HTERT RPE-1 (cell line): ENCODE data around the gene TMCC3.

ENCODE experiments used
- in situ Hi-C: fragments of 300-500 bp; cut with MboI; formaldehyde crosslinking; loops from 4 replicates; pipeline ENCODE4 v1.14.3; 2020; ENCODE audit warnings: low sequenced_read_pairs

TMCC3 gene

GRCh38 chr12:94674051-94674451, 23.7 kb upstream of the TMCC3 start:
- in situ Hi-C loops = no loop called here

- in situ Hi-C loops = no loop called here
Observed at GRCh38 chr12:94673496-94673895, 23.1 kb upstream of the TMCC3 start.

GRCh38 chr12:94671917-94672316, 21.6 kb upstream of the TMCC3 start:
- in situ Hi-C loops = no loop called here

DNA sequence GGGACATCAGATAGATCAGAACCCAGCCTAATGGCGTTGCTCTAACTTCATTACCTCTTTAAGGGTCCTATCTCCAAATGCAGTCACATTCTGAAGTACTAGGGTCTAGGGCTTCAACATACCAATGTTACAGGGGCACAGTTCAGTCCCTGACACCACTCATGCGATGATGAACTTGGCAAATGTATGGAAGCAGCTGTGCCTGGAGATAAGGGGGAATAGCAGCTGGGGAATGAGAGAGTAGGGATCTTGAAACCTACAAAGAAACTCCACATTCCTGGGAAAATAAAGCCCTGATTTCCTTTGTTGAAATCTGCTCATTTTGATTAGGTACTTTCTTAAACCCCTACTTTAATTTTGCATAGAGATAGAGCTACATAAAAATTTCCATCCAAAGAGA, 20.5 kb upstream of the TMCC3 start:
- in situ Hi-C loops = no loop called here

DNA sequence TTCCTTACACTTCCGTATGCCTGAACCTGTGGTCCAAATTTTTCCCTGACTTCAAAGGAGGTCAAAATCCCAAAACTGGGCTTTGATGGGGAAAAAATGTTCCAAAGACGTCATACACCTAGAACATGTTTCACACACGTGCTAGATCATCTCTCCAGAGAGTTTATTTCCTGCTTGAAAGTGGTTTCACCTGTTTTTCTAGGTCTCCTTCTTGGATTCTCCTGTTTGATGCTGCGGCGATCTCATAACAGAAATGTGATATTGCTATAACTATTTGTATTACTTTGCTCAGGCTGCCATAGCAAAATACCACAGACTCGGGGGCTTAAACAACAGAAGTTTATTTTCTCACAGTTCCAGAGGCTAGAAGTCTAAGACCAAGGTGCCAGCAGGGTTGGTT, 19.7 kb upstream of the TMCC3 start:
- in situ Hi-C loops = no loop called here

- in situ Hi-C loops = no loop called here
Observed at GRCh38 chr12:94667031-94667540, 16.7 kb upstream of the TMCC3 start.

DNA sequence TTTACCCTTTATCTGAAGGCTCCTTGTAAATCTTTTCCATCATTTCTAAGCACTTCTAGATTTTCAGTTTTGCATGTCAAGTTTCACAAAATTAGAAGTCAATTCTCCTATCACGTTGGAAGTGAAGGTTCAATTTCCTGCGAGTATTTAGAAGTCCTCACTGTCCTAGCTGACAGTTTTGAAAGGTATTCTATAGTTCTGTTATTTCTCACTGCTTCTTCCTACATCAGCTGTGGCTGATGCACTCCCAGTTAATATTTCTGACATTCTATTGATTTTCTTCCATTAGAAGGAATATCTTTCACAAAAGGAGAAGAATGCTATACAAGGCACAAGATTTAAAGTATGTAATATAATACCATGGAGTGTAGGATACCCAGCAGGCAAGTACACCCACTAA, 15.8 kb upstream of the TMCC3 start:
- in situ Hi-C loops = no loop called here

DNA sequence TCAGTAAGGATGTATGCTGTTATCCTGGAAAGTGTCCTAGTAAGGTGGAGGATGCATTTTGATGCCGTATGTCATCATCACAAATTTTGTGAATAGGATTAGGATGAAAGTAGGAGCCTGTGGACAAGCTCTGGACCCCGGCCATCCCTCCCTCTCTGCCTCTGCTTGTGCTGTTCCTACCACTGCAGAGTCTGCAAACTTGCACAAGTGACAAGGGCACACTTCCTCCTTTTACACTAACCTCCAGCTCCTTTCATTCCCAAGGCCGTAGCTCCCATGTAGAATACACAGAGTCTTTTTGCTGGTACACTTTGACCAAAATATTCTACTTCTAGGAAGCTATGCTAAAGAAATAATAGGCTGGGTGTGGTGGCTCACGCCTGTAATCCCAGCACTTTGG, 13.3 kb upstream of the TMCC3 start:
- in situ Hi-C loops = no loop called here

DNA sequence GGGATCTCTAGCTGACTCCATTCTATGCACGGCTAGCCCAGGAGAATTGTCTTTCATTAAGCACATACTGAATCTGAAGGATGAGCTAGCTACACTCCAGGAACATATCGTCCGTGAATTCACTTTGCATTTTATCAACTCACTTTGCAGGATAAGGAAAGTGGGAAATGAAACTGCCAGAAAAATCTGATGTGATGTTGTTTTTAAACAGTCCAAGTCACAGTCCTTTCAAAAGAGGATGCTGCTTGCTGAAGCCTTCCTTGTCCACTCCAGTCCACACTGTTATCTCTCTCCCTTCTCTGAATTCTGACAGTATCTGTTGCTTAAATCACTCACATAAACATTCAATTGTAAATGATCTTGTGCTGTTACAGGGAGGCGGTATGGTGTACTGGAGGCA, 12.7 kb upstream of the TMCC3 start:
- in situ Hi-C loops = no loop called here

GRCh38 chr12:94660436-94660835, 10.1 kb upstream of the TMCC3 start:
- in situ Hi-C loops = no loop called here

DNA sequence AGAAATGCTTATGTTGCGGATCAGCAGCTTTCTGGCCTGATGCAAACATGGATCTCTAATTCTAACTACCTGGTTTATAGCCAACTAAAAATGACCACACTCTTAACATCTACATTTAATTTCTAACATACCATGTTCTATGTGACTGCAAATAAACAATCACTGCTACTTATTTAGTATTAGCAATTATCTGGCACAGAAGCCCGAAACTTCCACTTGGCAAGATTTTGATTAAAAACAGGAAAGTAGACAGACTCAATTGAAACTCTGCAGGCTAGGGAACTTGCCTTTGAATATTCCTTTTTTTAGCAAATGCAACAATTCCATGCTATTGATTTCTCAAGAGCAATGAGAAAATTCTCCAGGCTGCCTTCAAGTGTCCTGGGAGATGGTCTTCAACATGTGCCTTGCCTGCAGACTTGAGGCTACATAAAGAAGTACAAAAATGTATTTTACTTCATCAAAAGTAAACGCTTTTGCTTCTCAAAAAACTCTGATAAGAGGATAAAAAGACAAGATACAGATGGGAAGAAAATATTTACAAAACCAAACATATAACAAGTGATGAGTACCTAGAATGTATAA, 9.1 kb upstream of the TMCC3 start:
- in situ Hi-C loops = no loop called here

- in situ Hi-C loops = no loop called here
Observed at GRCh38 chr12:94658931-94659330, 8.6 kb upstream of the TMCC3 start.

DNA sequence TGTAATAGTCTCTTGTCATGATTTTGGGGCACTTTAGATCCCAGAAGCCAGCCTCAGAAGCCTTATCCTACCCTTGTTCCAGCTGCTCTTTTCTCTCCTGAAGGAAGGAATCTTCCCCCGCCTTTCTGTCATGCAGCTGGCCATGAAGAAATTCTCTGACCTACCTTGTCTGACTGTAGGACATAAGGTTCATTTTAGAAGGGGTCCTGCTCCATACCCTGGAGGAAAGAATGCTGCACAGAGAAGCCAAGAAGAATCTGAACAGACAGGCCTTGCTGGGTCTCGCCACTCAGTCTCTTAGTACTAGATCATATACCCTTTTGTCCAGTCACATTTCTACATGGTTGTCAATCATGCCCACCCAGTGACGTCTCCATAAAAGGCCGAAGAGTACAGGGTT, 6.2 kb upstream of the TMCC3 start:
- in situ Hi-C loops = no loop called here

- in situ Hi-C loops = no loop called here
Observed at GRCh38 chr12:94649349-94650142, 811 bp downstream of the TMCC3 start.

DNA sequence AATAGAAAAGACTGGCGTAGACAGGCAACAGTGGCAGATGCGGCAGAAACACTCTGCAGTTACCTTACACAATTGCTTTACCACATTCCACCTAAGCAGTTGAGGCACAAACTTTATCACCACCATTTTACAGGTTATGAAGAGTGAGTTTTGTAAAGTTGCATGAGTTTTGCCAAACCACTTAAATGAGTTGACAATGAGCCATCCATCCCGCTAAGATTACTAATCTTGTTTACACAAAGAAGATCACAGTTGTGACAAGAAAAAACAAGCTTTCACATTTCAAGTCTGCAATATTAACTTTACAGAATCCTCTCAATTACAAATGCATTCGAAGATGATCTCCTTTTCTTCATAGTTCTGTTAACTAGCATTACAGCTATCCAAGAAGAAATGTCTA, 1.8 kb downstream of the TMCC3 start:
- in situ Hi-C loops = no loop called here

- in situ Hi-C loops = no loop called here
Observed at GRCh38 chr12:94644141-94644979, 6.0 kb downstream of the TMCC3 start.

- in situ Hi-C loops = no loop called here
Observed at GRCh38 chr12:94643606-94644005, 6.8 kb downstream of the TMCC3 start.

DNA sequence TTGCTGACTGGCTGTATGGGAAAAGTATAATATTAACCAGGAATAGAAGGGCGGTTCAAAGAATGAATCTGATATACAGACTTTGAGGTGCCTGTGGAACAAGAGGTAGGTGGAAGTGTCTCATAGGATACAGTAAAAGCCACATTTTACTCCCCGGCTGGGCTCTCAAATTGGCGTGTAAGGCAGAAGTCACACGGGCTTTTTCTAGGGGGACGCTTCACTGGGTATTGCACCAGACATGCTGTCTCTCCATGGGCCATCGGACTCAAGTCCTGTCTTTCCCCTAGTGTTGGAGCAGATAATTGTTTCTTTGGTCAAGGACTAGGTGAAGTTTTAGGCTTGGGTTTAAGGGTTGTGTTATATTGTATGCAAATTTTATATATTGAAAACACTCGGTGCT, 9.1 kb downstream of the TMCC3 start:
- in situ Hi-C loops = no loop called here

- in situ Hi-C loops = no loop called here
Observed at GRCh38 chr12:94640134-94640928, 10.0 kb downstream of the TMCC3 start.

GRCh38 chr12:94638521-94638920, 11.8 kb downstream of the TMCC3 start:
- in situ Hi-C loops = no loop called here
